GM18519 (cell line): ENCODE data around the gene DNMBP.

Experiments
- ATAC-seq: cut with Tn5 transposase; IDR thresholded peaks from one replicate; pipeline ENCODE4 v1.9.1; 2021; ENCODE audit warnings: mild to moderate bottlenecking, moderate library complexity; ENCODE audit not compliant: unreplicated experiment, low FRiP score

The DNMBP gene, protein sequence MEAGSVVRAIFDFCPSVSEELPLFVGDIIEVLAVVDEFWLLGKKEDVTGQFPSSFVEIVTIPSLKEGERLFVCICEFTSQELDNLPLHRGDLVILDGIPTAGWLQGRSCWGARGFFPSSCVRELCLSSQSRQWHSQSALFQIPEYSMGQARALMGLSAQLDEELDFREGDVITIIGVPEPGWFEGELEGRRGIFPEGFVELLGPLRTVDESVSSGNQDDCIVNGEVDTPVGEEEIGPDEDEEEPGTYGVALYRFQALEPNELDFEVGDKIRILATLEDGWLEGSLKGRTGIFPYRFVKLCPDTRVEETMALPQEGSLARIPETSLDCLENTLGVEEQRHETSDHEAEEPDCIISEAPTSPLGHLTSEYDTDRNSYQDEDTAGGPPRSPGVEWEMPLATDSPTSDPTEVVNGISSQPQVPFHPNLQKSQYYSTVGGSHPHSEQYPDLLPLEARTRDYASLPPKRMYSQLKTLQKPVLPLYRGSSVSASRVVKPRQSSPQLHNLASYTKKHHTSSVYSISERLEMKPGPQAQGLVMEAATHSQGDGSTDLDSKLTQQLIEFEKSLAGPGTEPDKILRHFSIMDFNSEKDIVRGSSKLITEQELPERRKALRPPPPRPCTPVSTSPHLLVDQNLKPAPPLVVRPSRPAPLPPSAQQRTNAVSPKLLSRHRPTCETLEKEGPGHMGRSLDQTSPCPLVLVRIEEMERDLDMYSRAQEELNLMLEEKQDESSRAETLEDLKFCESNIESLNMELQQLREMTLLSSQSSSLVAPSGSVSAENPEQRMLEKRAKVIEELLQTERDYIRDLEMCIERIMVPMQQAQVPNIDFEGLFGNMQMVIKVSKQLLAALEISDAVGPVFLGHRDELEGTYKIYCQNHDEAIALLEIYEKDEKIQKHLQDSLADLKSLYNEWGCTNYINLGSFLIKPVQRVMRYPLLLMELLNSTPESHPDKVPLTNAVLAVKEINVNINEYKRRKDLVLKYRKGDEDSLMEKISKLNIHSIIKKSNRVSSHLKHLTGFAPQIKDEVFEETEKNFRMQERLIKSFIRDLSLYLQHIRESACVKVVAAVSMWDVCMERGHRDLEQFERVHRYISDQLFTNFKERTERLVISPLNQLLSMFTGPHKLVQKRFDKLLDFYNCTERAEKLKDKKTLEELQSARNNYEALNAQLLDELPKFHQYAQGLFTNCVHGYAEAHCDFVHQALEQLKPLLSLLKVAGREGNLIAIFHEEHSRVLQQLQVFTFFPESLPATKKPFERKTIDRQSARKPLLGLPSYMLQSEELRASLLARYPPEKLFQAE (N-terminal part only)

GRCh38 chr10:100009793-100010676 lies at the start of gene DNMBP:
TSS of gene DNMBP (minus strand) at chr10:100009947. CDS start at chr10:99972124, 37,823 bp downstream.
- peak; percentile 40 for ATAC-seq

DNA sequence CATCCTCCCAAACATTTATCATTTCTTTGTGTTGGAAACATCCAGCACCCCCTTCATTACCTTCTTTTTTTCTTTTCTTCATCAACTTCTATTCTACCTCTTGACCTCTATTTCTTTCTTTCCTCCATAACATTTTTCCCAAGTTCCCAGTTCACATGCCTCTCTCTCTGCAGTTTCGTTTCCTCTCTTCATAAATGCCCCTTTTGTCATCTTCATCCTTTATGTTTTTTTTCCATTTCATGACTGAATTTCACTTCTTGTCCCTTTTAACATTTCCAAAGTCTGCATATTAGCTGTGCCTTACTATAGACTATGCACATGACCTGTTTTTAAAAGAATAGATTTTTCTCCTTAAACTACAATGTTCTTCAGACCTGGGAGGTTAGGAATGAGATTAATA lies 48.2 kb upstream of the DNMBP start:
- no peak for ATAC-seq

DNA sequence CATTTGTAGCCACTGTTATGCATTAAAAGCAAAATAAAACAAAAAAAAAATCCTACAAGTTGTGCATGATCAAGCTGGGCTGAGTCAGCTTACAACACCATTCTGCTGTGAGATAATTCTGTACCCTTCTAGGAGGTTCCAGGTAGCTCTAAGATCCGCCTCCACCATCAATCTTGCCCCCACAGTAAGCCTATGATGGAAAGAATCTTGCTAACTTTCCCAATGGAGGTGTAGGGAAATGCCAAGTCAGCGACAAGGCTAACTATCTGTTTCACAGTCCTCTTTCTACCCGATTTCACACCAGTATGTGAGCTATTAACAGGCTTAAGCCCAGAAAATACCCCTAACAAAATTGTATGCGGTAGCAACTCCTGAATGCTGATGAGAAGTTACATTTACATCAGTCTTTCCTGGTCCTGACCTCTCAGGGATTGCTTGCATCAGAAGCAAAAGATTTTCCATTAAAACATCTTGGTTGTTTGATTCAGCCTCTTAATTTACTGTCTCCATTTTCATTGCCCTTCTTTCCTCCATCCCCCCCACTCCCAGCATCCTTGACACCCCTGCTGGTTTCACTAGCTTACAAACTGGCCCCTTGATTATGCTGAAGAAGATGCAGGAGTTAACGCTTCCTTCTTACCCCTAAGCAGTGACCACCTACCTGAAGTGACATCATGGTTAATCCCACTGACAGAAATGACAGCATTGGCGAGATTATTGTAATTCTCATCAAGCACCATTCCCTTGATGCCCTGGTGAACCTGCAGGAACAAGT lies 44.1 kb upstream of the DNMBP start:
- ATAC-seq = no peak

GRCh38 chr10:100046021-100046486 lies 36.3 kb upstream of the DNMBP start:
- no peak for ATAC-seq

- no peak for ATAC-seq
Observed at GRCh38 chr10:100045592-100045991, 35.8 kb upstream of the DNMBP start.

GRCh38 chr10:100043796-100044195 lies 34.0 kb upstream of the DNMBP start:
- ATAC-seq = no peak

- ATAC-seq = no peak
Observed at GRCh38 chr10:100043344-100043743, 33.6 kb upstream of the DNMBP start.

DNA sequence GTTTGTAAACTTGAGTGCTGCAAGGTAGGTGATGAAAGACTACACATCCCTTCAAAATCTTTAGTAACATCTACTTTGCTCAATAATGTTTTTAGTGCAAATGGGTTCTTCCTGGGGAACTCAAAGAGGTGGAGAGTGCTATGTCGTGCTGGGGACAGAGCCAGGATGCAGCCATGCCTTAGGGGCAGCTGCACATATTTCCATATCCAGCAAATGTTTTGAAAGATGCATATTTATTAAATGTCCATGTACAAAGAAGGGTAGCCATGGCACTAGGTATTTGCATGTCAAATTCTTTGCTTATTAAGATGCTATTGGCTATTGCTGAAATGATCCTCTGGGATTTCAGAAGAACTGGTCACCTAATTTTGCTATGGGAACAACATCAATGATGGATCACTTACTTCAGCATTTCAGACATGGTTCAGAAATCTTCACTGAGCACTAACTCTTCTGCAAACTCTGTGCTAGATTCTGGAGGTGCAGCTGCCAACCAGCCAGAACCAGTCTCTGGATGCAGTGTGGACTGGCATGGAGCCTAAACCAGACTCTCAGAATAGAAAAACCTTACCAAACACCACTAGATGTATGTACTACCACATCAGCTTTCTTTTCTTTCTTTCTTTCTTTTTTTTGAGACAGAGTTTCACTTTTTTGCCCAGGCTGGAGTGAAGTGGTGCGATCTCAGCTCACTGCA lies 31.7 kb upstream of the DNMBP start:
- ATAC-seq = no peak

DNA sequence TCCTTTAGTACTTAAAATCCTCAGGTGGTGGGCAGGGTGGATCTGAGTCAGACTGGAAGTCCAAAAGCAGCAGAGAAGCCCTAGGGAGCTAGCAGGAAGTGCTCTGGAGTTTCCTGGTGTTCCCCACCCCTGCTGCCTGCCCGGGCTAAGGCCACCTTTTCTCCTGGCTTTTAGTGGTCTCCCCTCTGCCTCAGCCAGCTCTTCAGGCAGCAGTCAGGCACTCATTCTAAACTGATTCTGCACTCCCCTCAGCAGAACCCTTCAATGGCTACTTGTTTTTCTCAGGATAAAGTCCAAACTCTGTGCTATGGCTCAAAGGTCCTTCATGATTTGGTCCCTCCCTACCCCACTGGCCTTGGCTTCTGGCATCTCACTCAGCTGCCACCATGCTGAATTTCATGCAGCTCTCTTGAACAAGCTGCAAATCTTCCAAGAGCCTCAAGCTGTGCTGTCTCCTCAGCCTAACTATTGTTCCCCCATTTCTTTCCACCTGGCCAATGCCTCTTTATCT lies 28.9 kb upstream of the DNMBP start:
- no peak for ATAC-seq

GRCh38 chr10:100037758-100038315 lies 28.1 kb upstream of the DNMBP start:
- no peak for ATAC-seq

GRCh38 chr10:100036850-100037249 lies 27.1 kb upstream of the DNMBP start:
- ATAC-seq = no peak

- ATAC-seq = no peak
Observed at GRCh38 chr10:100033766-100034418, 24.1 kb upstream of the DNMBP start.

DNA sequence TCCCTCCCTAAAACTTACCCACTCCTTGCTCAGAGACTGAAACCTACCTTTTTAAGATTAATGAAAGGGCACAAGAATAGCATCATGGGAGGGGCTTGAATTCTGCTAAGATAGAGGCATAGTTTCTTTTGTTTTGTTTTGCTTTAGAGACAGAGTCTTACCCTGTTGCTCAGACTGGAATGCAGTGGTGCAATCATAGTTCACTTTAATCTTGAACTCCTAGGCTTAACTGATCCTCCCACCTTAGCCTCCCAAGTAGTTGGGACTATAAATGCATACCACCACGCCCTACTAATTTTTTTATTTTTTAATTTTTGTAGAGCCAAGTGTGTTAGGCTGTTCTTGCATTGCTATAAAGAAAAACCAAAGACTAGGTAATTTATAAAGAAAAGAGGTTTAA lies 17.7 kb upstream of the DNMBP start:
- no peak for ATAC-seq

DNA sequence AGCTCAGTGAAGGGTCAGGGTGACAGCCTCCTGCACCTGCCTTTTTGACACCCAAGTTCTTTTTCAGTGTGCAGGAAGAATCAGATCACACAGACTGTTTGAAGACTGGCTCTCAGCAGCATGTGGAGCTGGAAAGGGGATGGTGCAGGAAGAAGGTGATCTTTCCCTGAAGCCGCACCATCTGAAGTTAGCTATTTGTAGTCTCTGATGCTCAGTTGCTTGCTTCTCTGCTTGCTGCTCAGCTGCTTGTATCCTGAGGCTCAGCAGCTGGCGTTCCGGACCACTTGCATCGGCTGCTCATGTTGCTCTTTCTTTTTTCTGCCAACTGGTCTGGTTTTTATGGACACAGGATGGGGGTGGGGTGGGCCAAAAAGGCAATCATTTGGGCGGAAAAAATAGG lies 15.8 kb upstream of the DNMBP start:
- ATAC-seq = no peak

GRCh38 chr10:100024748-100025147 lies 15.0 kb upstream of the DNMBP start:
- no peak for ATAC-seq

- no peak for ATAC-seq
Observed at GRCh38 chr10:100022403-100022802, 12.7 kb upstream of the DNMBP start.

GRCh38 chr10:100021322-100021721 lies 11.6 kb upstream of the DNMBP start:
- no peak for ATAC-seq
